ENCODE results near the gene MRM1. TPM values are rescaled to one million over a fixed set of nuclear protein-coding genes. Genes with fewer than 3 reads are reported as not detected.

The MRM1 gene
- total RNA-seq, 1 donor from 2014 or later: 3.6 TPM

GRCh38 chr17:36597866-36598777, 3.3 kb upstream of the MRM1 start:
- DNase-seq (ENCODE audit: extremely low spot score, unreplicated experiment): no peak
- H3K27me3 Mint-ChIP-seq (ENCODE audit: unreplicated experiment): no peaks in the 10 kb centered on the region
- H3K4me3 Mint-ChIP-seq (ENCODE audit: unreplicated experiment): no peak overlapping the region
- peaks cover 5% of the 10 kb centered on the region for H3K36me3 Mint-ChIP-seq (ENCODE audit: unreplicated experiment)
- H3K27ac Mint-ChIP-seq (ENCODE audit: unreplicated experiment): no peak overlapping the region
- TF ChIP-seq CTCF (IDR thresholded peaks at IDR 0.05): no peak
- H3K4me1 Mint-ChIP-seq (ENCODE audit: unreplicated experiment): peaks cover 19% of the 10 kb centered on the region
- H3K9me3 Mint-ChIP-seq (ENCODE audit: unreplicated experiment): no peaks in the 10 kb centered on the region

- DNase-seq (ENCODE audit: extremely low spot score, unreplicated experiment): no peak
- TF ChIP-seq CTCF (IDR thresholded peaks at IDR 0.05): no peak
- Mint-ChIP-seq H3K4me3 (ENCODE audit: unreplicated experiment) (no peak overlapping the region), H3K9me3 (ENCODE audit: unreplicated experiment) (no peaks in the 10 kb centered on the region), H3K4me1 (ENCODE audit: unreplicated experiment) (peaks cover 23% of the 10 kb centered on the region), H3K36me3 (ENCODE audit: unreplicated experiment) (peaks cover 5% of the 10 kb centered on the region), H3K27me3 (ENCODE audit: unreplicated experiment) (no peaks in the 10 kb centered on the region), H3K27ac (ENCODE audit: unreplicated experiment) (no peak overlapping the region)
These were observed 2.4 kb upstream of the MRM1 start for GRCh38 chr17:36598951-36599401.

- H3K4me3 Mint-ChIP-seq (ENCODE audit: unreplicated experiment): no peak overlapping the region
These were observed 1.7 kb upstream of the MRM1 start for GRCh38 chr17:36599546-36600250.

GRCh38 chr17:36600465-36600864, 918 bp upstream of the MRM1 start:
- Mint-ChIP-seq H3K27ac (ENCODE audit: unreplicated experiment) (peak overlapping the region; percentile 94), H3K4me3 (ENCODE audit: unreplicated experiment) (peak overlapping the region; percentile 78), H3K4me1 (ENCODE audit: unreplicated experiment) (peaks cover 27% of the 10 kb centered on the region), H3K36me3 (ENCODE audit: unreplicated experiment) (peaks cover 5% of the 10 kb centered on the region), H3K27me3 (ENCODE audit: unreplicated experiment) (no peaks in the 10 kb centered on the region), H3K9me3 (ENCODE audit: unreplicated experiment) (no peaks in the 10 kb centered on the region)
- DNase-seq (ENCODE audit: extremely low spot score, unreplicated experiment): no peak
- no peak for TF ChIP-seq CTCF (IDR thresholded peaks at IDR 0.05)

More at GRCh38 chr17:36599546-36600250, 1.7 kb upstream of the MRM1 start:
- TF ChIP-seq CTCF (IDR thresholded peaks at IDR 0.05): no peak
- peaks cover 5% of the 10 kb centered on the region for H3K36me3 Mint-ChIP-seq (ENCODE audit: unreplicated experiment)
- H3K4me1 Mint-ChIP-seq (ENCODE audit: unreplicated experiment): peaks cover 27% of the 10 kb centered on the region
- DNase-seq (ENCODE audit: extremely low spot score, unreplicated experiment): no peak
- no peaks in the 10 kb centered on the region for H3K27me3 Mint-ChIP-seq (ENCODE audit: unreplicated experiment)
- no peaks in the 10 kb centered on the region for H3K9me3 Mint-ChIP-seq (ENCODE audit: unreplicated experiment)
- no peak overlapping the region for H3K27ac Mint-ChIP-seq (ENCODE audit: unreplicated experiment)

- H3K9me3 Mint-ChIP-seq (ENCODE audit: unreplicated experiment): no peaks in the 10 kb centered on the region
These were observed 464 bp upstream of the MRM1 start for GRCh38 chr17:36600936-36601302.

More at GRCh38 chr17:36600936-36601302, 464 bp upstream of the MRM1 start:
- DNase-seq (ENCODE audit: extremely low spot score, unreplicated experiment): no peak
- peak overlapping the region; percentile 94 for H3K27ac Mint-ChIP-seq (ENCODE audit: unreplicated experiment)
- peaks cover under 1% of the 10 kb centered on the region for H3K36me3 Mint-ChIP-seq (ENCODE audit: unreplicated experiment)
- no peaks in the 10 kb centered on the region for H3K27me3 Mint-ChIP-seq (ENCODE audit: unreplicated experiment)
- TF ChIP-seq CTCF (IDR thresholded peaks at IDR 0.05): no peak
- peak overlapping the region; percentile 78 for H3K4me3 Mint-ChIP-seq (ENCODE audit: unreplicated experiment)
- peaks cover 27% of the 10 kb centered on the region for H3K4me1 Mint-ChIP-seq (ENCODE audit: unreplicated experiment)
